Epithelial cell of proximal tubule (primary cell): ENCODE results near the gene SLMAP. TPM values are rescaled to one million over a fixed set of nuclear protein-coding genes. Genes with fewer than 3 reads are reported as not detected.

Experiments
- DNase-seq: peaks from one replicate; pipeline ENCODE4 v3.0.0-alpha.2; 2011; ENCODE audit warnings: low read depth
- H3K4me3 ChIP-seq: 2 replicates; pipeline ENCODE4 v1.5.1; 2011; ENCODE audit warnings: low read depth, mild to moderate bottlenecking, low read length
- CTCF ChIP-seq: conservative IDR thresholded peaks from 2 replicates; pipeline ENCODE4 v1.5.1; 2012; ENCODE audit warnings: low read depth, mild to moderate bottlenecking, low read length
- total RNA-seq: library from RNA; depleted of rRNA; stranded (reverse); fragments of >200 nt; gene quantifications from 2 replicates; pipeline ENCODE4 v1.2.3, GENCODE V29; 2015

The SLMAP gene
- total RNA-seq, 1 donor from 2014 or later: 55.1 TPM

DNA sequence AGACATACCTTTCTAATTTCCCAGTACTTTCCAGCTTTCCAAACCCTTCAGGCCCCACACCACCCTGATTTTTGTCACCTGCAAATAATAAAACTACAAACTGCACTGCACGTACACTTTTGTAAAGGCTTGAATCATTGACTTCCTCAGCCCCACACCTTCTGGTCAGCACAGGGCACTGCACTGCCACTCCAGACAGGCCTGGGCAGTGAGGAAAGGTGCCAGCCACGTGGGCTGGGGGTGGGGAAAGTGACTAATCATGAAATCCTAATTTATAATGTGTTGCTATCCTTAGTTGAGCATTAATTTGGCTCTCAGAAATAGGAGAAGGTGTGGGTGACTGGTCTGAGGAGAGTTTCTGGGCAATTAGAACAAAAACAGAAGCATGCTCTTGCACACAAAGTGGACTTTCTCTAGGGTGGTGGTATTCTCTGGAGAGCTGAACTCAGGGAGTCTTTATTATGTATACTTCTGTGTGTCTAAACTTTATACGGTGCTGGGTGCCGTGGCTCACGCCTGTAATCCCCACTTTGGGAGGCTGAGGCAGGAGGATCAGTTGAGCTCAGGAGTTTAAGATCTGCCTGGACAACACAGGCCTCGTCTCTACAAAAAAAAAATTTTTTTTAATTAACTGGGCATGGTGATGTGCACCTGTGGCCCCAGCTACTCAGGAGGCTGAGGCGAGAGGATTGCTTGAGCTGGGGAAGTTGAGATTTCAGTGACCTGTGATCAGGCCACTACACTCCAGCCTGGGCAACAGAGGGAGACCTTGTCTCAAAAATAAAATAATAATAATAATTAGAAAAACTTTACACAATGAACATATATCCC is 193.9 kb downstream of the SLMAP start:
- peak; percentile 63 for TF ChIP-seq CTCF
- DNase-seq: peak; percentile 64
- no peak overlapping the region for H3K4me3 ChIP-seq

GRCh38 chr3:57951066-57951882 is 195.2 kb downstream of the SLMAP start:
- H3K4me3 ChIP-seq: no peak overlapping the region
- DNase-seq: no peak
- no peak for TF ChIP-seq CTCF

- TF ChIP-seq CTCF: no peak
- H3K4me3 ChIP-seq: no peak overlapping the region
- DNase-seq: peak; percentile 86
Observed at GRCh38 chr3:57952208-57952631, 196.1 kb downstream of the SLMAP start.

DNA sequence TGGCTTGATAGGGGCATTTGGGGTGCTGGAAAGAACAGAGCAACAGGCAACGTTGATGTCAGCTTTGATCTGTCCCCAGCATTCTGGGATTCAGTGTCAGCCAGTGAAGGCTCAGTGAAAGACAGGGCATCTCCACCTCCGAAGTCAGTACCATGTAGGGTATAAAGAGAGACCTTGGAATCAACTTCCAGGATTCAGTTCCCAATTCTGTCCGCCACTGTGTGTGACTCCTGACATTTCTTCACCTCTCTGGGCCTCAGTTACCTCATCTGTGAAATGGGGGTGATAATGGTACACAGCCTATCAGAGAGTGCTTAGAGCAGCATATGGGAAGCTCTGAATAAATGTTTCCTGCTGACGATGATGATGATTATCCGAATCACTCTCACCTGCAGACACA is 196.5 kb downstream of the SLMAP start:
- TF ChIP-seq CTCF: no peak
- no peak for DNase-seq
- H3K4me3 ChIP-seq: no peak overlapping the region

GRCh38 chr3:57953576-57953975 is 197.5 kb downstream of the SLMAP start:
- no peak for DNase-seq
- no peak overlapping the region for H3K4me3 ChIP-seq
- TF ChIP-seq CTCF: no peak

GRCh38 chr3:57956119-57956832 is 200.2 kb downstream of the SLMAP start:
- no peak for TF ChIP-seq CTCF
- peak; percentile 80 for DNase-seq
- H3K4me3 ChIP-seq: no peak overlapping the region
